Breast epithelium (tissue), 3 donors: ENCODE results near the gene XIRP2.

Experiments
- CTCF ChIP-seq, 3 donors: fragments of 450-650 bp; IDR thresholded peaks; one replicate each; pipeline ENCODE4 v1.5.1; 2016 to 2017; ENCODE audit warnings: antibody characterized with exemption in 3 of 3, mild to moderate bottlenecking in 3 of 3, moderate library complexity in 3 of 3
- POLR2A ChIP-seq: fragments of 450-650 bp; IDR thresholded peaks from one replicate; pipeline ENCODE4 v1.6.1; 2016; ENCODE audit warnings: antibody characterized with exemption, mild to moderate bottlenecking, moderate library complexity

- no peak for TF ChIP-seq POLR2A
- no peak for TF ChIP-seq CTCF (IDR thresholded peaks at IDR 0.05)
Observed at GRCh38 chr2:166841679-166842078, 46.6 kb upstream of the XIRP2 start.
